Stimulated activated naive CD4-positive, alpha-beta T cell (primary cell): ENCODE data around the gene CBS.
"Not testable (repeated sequence)": the region's sequence is repeated elsewhere in the genome, so short reads cannot be mapped to it uniquely, and the experiment has no call there.

Experiments used
- DNase-seq, 6 experiments: peaks; one replicate each; lab custom pipeline; 2025; lab: John Stamatoyannopoulos, UW

Gene CBS

GRCh38 chr21:43025636-43026180 is 49.9 kb downstream of the CBS start:
- DNase-seq: no peak

DNA sequence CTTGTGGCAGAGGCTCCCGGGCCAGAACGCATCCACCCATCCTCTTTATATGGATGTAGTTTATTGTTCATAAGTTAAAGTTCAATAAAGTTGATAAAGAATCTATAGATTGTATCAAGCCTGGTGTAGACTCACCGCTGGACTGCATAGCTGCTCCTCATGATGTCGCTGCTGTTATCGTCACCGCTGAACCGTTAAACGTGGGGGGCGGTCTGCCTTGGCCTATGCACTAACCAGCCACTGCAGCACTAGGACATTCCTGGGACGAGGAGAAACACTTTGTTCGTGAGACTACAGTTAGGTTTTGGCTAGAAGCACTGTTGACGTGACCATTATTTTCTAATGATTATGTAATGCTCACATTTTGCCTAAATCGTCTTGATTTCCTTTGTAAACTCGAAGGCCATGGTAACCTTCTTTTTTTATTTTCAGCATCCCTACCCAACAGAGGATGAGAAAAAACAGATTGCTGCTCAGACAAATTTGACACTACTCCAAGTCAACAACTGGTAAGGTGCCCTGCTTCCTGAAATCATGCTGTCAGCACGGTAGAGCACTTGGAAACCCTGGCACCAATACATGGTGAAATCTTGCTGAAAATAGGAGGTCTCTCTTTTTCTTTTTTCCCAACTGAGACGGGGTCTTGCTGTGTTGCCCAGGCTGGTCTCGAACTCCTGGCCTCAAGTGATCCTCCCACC is 51.0 kb downstream of the CBS start:
- DNase-seq: no peak

DNA sequence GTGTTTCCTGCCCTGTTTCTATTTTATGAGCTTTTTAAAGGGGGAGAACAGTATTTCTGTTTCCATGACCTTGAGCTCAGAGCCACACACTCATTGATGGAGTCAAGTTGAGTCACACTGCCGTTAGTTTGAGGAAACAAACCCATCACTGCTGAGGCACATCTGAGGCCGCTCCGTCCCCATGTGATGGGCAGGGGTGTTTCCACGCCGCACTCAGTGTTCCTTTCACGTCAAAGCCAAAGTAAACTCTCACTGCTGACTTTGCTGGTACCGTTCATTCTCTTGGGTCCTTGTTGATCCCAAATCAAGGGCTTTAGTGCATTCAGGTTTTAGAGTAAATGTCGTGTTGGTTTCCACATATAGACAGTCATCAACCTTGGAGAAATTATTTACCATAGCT is 52.5 kb downstream of the CBS start:
- no peak for DNase-seq

- DNase-seq: no peak
These were observed 53.7 kb downstream of the CBS start for GRCh38 chr21:43021756-43022600.

GRCh38 chr21:43021191-43021590 is 54.4 kb downstream of the CBS start:
- DNase-seq: no peak

DNA sequence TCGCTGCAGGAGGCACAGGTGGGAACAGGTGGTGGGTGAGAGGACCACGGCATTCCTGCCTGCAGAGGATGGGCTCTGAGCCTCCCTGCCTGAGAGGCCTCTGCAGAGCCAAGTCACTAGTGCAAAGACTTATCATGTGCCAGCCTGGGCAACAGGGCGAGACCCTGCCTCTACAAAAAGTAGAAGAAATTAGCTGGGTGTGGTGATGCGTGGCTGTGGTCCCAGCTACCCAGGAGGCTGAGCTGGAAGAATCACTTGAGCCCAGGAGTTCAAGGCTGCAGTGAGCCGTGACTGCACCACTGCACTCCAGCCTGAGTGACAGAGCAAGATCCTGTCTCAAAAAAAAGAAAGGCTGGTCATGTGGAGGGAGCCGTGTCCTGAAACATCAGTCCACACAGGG is 54.9 kb downstream of the CBS start:
- DNase-seq: no peak

- DNase-seq: no peak
These were observed 55.5 kb downstream of the CBS start for GRCh38 chr21:43020177-43020576.

GRCh38 chr21:43018519-43018918 is 57.1 kb downstream of the CBS start:
- DNase-seq: no peak

DNA sequence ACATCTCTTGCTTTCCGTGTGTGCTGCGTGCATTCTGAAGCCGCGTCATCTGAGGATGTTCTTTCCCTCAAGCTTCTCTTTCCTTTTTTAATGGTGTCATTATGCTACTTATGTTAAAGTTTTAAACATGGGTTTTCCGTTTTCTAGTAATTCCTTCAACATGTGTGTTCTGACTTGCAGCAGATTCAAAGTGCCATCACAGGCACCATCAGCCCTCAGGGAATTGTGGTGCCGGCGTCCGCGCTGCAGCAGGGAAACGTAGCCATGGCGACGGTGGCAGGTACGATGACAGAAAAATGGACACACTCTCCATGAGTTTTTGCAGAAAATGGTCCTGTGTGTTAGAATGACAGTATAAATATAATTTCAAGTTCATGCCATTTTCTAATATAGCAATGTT is 58.9 kb downstream of the CBS start:
- DNase-seq: no peak

DNA sequence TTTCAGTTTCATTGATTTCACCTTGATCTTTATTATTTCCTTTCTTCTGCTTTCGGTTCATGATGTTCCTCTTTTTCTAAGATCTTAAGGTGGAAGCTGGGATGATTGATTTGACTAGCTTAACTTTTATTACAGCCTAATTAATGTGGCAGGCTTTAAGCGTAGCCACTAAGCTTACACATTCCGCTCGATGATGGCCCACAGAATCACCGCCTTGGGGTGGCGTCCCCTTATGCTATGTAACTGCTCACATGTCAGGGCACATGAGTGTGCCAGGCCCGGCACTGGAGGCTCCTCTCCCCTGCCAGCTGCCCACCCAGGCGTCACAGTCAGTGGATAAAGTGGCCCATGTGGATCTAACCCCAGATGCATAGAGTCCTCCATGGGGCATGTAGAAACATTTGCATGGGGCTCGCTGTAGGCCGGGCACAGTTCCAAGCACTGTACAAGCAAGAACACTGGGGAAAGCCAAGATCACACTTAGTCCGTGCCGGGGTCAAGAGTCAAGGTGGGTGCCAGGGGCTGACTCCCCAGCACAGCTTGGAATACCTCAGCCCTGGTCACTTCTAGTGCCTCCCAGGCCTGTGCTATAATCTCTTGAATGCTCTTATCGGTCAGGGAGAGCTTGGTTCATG is 59.6 kb downstream of the CBS start:
- no peak for DNase-seq

- no peak for DNase-seq
These were observed 63.0 kb downstream of the CBS start for GRCh38 chr21:43012596-43012995.

- DNase-seq: no peak
These were observed 68.8 kb downstream of the CBS start for GRCh38 chr21:43006874-43007208.

GRCh38 chr21:43006051-43006873 is 69.4 kb downstream of the CBS start:
- not testable (repeated sequence) for DNase-seq

DNA sequence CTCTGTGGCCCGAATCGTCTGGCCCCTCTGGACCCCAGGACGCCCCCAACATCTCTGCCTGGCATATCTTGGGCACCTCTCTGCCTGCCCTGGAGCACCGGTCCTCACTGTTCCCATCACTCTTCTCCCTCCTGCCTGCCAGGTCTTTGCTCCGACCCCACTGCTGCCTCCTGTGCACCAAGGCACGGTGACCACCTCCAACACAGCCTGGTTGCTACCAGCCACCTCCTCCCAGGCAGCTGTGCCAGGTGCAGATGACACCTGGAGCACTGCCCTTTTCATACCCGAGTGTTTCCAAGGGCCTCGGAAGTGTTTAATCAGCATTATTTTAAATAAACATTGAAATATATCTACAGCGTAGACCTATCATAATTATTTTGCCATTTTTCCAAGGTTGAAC is 70.0 kb downstream of the CBS start:
- no peak for DNase-seq

GRCh38 chr21:43004926-43005325 is 70.7 kb downstream of the CBS start:
- no peak for DNase-seq
